Measurements from ENCODE around the gene PPDPF.

The PPDPF gene

DNA sequence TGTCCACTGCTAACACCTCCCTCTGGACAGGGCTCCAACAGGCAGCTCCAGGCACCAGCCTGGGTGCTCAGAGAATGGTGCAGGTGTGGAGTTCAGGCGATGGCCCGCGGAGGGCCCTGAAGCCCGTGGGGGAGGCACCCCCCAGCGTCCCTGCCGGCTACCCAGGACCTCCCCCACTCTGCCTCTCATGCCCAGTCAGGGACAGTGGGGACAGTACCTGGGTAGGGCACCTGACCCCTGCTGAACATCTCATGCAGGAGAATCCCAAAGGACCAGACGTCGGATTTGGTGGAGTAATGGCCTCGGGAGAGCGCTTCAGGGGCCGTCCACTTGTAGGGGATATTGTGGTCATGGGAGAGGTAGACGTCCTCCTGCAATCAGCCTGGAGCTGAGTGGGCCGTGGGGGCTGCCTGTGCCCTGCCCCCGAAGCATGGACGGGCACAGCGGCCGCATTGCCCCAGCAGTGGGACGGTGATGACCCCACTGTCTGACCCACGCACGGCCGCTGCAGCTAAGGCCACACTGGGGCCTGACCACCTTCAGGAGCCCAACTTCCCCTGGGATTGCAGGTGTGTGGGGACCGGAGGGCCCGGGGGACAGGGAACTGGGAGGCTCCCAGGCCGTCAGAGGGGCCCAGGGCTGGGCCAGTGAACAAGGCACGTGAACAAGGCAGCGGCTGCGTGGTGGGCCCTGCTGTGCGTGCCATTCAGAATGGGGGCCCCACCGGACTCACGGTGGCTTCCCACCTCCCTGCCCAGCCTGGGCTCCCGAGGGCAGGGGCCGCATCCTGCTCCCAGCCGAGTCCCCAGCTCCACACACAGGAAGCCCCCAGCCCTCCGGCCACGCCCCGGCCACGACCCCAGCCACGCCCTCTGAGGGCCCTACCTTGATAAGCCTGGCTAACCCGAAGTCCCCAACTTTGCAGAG lies 9.6 kb downstream of the PPDPF start:
- H3K9me3 ChIP-seq: no peaks in the 10 kb centered on the region
- H3K4me1 ChIP-seq: no peaks in the 10 kb centered on the region
- H3K27me3 ChIP-seq: no peaks in the 10 kb centered on the region
- no peak overlapping the region for H3K4me3 ChIP-seq (ENCODE audit: low read depth, low read length)
- H3K36me3 ChIP-seq: no peaks in the 10 kb centered on the region
- TF ChIP-seq, protein P1, sequence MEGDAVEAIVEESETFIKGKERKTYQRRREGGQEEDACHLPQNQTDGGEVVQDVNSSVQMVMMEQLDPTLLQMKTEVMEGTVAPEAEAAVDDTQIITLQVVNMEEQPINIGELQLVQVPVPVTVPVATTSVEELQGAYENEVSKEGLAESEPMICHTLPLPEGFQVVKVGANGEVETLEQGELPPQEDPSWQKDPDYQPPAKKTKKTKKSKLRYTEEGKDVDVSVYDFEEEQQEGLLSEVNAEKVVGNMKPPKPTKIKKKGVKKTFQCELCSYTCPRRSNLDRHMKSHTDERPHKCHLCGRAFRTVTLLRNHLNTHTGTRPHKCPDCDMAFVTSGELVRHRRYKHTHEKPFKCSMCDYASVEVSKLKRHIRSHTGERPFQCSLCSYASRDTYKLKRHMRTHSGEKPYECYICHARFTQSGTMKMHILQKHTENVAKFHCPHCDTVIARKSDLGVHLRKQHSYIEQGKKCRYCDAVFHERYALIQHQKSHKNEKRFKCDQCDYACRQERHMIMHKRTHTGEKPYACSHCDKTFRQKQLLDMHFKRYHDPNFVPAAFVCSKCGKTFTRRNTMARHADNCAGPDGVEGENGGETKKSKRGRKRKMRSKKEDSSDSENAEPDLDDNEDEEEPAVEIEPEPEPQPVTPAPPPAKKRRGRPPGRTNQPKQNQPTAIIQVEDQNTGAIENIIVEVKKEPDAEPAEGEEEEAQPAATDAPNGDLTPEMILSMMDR (IDR thresholded peaks at IDR 0.05; ENCODE audit: low read depth, low read length): no peak
- peak; percentile 12 for DNase-seq

DNA sequence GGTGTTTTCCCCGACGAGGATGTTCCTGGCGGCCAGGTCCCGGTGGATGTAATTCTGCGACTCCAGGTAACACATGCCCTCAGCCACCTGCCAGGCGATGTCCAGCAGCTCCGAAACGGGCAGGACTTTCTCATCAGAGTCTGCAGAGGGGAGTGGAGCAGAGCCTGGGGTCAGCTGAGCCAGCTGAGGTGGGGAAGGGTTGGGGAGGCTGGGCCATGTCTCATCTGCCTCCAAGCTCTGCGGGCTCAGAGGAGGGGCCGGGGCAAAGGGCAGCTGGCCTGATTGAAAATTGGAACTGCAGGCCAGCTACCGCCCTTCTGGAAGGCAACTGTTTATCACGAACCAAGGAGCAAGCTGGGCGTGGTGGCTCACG lies 10.2 kb downstream of the PPDPF start:
- peak; percentile 5 for DNase-seq
- H3K4me1 ChIP-seq: no peaks in the 10 kb centered on the region
- no peak overlapping the region for H3K4me3 ChIP-seq (ENCODE audit: low read depth, low read length)
- H3K27me3 ChIP-seq: no peaks in the 10 kb centered on the region
- TF ChIP-seq, protein P1 (IDR thresholded peaks at IDR 0.05; ENCODE audit: low read depth, low read length): no peak
- no peaks in the 10 kb centered on the region for H3K9me3 ChIP-seq
- H3K36me3 ChIP-seq: no peaks in the 10 kb centered on the region

DNA sequence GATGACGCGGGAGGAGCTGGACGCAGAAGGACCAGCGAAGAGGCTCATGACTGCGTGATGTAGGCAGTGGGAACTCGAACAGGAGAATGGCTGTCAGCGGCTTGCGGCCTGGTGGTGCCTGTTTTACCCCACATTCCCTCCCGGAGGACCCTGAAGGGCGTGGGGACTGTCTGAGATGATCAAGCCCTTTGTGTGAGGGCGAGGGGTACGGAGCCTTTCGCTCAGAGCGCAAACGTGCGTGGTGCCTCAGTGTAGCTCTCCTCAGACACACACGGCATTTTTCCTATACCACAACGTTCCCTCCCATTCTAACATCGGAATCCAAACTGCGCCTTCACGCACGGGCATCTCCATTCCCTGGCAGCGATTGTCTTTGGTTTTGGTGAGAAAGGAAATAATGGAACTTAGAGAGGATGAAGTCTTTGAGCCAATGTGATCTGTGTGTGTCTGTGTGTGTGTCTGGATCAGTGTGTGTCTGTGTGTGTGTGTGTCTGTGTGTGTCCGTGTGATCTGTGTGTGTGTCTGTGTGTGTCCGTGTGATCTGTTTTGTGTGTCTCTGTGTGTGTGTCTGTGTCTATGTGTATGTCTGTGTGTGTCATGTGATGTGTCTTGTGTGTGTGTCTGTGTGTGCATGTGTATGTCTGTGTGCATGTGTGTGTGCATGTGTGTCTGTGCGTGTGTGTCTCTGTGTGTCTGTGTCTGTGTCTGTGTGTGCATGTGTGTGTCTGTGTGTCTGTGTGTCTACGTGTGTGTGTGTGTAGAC lies 11.3 kb downstream of the PPDPF start:
- Histone ChIP-seq H3K4me3 (ENCODE audit: low read depth, low read length) (no peak overlapping the region), H3K9me3 (no peaks in the 10 kb centered on the region), H3K4me1 (peaks cover 4% of the 10 kb centered on the region), H3K36me3 (no peaks in the 10 kb centered on the region), H3K27me3 (no peaks in the 10 kb centered on the region)
- DNase-seq: peak; percentile 14
- TF ChIP-seq, protein P1 (IDR thresholded peaks at IDR 0.05; ENCODE audit: low read depth, low read length): no peak

DNA sequence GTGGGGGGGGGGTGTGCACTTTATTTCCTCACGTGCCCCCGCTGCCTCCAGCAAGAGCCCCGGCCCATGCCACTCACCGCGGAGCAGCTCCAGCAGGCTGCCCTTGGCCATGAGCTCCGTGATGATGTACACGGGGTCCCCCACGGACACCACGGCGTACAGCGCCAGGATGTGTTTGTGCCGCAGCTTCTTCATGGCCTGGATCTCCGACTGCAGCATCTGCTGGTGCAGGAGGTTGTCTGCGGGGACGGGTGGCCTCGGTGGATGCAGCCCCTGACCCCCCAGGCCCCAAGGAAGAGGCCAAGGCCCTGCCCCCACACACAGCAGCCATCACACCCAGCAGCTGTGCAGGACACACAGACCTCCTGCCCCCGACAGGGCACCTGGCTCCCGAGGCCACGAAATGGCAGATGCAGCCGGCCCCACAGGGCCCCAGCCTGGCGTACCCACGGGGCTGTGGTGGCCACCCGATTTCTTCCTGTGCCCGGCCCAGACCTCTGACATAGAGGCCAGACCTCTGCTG lies 11.9 kb downstream of the PPDPF start:
- H3K4me3 ChIP-seq (ENCODE audit: low read depth, low read length): no peak overlapping the region
- peaks cover 4% of the 10 kb centered on the region for H3K4me1 ChIP-seq
- H3K36me3 ChIP-seq: no peaks in the 10 kb centered on the region
- peak; percentile 8 for DNase-seq
- no peaks in the 10 kb centered on the region for H3K27me3 ChIP-seq
- TF ChIP-seq, protein P1 (IDR thresholded peaks at IDR 0.05; ENCODE audit: low read depth, low read length): no peak
- no peaks in the 10 kb centered on the region for H3K9me3 ChIP-seq

DNA sequence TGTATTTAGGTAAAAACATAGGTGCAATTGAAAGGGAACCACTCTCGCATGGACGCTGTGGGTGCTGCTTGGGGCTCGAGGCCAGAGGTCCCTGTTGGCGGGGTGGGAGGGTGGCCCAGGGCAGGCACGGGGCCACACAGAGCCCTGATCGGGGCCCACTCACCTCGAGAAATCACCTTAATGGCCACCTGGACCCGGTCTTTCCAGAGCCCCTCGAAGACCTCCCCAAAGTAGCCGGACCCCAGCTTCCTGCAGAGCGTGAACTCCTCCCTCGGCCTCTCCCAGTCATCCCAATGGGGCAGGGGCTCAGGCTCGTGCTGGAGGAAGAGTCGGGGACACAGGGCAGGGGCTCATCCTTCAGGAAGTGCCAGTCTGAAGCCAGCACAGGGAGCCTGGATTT lies 12.8 kb downstream of the PPDPF start:
- no peaks in the 10 kb centered on the region for H3K9me3 ChIP-seq
- no peaks in the 10 kb centered on the region for H3K36me3 ChIP-seq
- no peaks in the 10 kb centered on the region for H3K27me3 ChIP-seq
- TF ChIP-seq, protein P1 (IDR thresholded peaks at IDR 0.05; ENCODE audit: low read depth, low read length): no peak
- no peak overlapping the region for H3K4me3 ChIP-seq (ENCODE audit: low read depth, low read length)
- peaks cover 4% of the 10 kb centered on the region for H3K4me1 ChIP-seq
- DNase-seq: peak; percentile 5
